ENCODE results near the gene TNFAIP8.
A peak's percentile ranks its signal among the peaks of the same experiment; 100 is the strongest.

Gene TNFAIP8

GRCh38 chr5:119389288-119390030 is 33.6 kb downstream of the TNFAIP8 start:
- DNase-seq (ENCODE audit: low read depth in 1 of 2, low spot score in 1 of 2), result no peak

GRCh38 chr5:119390404-119390803 is 34.6 kb downstream of the TNFAIP8 start:
- no peak for DNase-seq (ENCODE audit: low read depth in 1 of 2, low spot score in 1 of 2)

- no peak for DNase-seq (ENCODE audit: low read depth in 1 of 2, low spot score in 1 of 2)
These were observed 37.4 kb downstream of the TNFAIP8 start for GRCh38 chr5:119393201-119393691.

GRCh38 chr5:119393746-119394145 is 37.9 kb downstream of the TNFAIP8 start:
- DNase-seq (ENCODE audit: low read depth in 1 of 2, low spot score in 1 of 2), result no peak

- DNase-seq (ENCODE audit: low read depth in 1 of 2, low spot score in 1 of 2), result no peak
These were observed 39.4 kb downstream of the TNFAIP8 start for GRCh38 chr5:119395080-119395836.

GRCh38 chr5:119396030-119396664 is 40.3 kb downstream of the TNFAIP8 start:
- DNase-seq (ENCODE audit: low read depth in 1 of 2, low spot score in 1 of 2), result no peak

GRCh38 chr5:119397518-119398380 is 41.9 kb downstream of the TNFAIP8 start:
- no peak for DNase-seq (ENCODE audit: low read depth in 1 of 2, low spot score in 1 of 2)

- no peak for DNase-seq (ENCODE audit: low read depth in 1 of 2, low spot score in 1 of 2)
These were observed 43.1 kb downstream of the TNFAIP8 start for GRCh38 chr5:119398727-119399466.

- no peak for DNase-seq (ENCODE audit: low read depth in 1 of 2, low spot score in 1 of 2)
These were observed 44.4 kb downstream of the TNFAIP8 start for GRCh38 chr5:119400245-119400644.

- DNase-seq (ENCODE audit: low read depth in 1 of 2, low spot score in 1 of 2), result no peak
These were observed 46.3 kb downstream of the TNFAIP8 start for GRCh38 chr5:119402081-119402480.

- DNase-seq (ENCODE audit: low read depth in 1 of 2, low spot score in 1 of 2), result no peak
These were observed 46.7 kb downstream of the TNFAIP8 start for GRCh38 chr5:119402555-119402954.

GRCh38 chr5:119404033-119404432 is 48.2 kb downstream of the TNFAIP8 start:
- no peak for DNase-seq (ENCODE audit: low read depth in 1 of 2, low spot score in 1 of 2)

GRCh38 chr5:119405419-119405818 is 49.6 kb downstream of the TNFAIP8 start:
- no peak for DNase-seq (ENCODE audit: low read depth in 1 of 2, low spot score in 1 of 2)

- DNase-seq (ENCODE audit: low read depth in 1 of 2, low spot score in 1 of 2), result no peak
These were observed 50.8 kb downstream of the TNFAIP8 start for GRCh38 chr5:119406551-119407110.

- DNase-seq (ENCODE audit: low read depth in 1 of 2, low spot score in 1 of 2), result no peak
These were observed 53.5 kb downstream of the TNFAIP8 start for GRCh38 chr5:119409235-119409815.

GRCh38 chr5:119410448-119411159 is 54.8 kb downstream of the TNFAIP8 start:
- no peak for DNase-seq (ENCODE audit: low read depth in 1 of 2, low spot score in 1 of 2)

GRCh38 chr5:119411361-119412278 is 55.8 kb downstream of the TNFAIP8 start:
- DNase-seq (ENCODE audit: low read depth in 1 of 2, low spot score in 1 of 2), result peak in 1 of 2 donors; percentile 8
